Loucy (cell line): Measurements from ENCODE around the gene NUMB.
"Not testable (repeated sequence)": the region's sequence is repeated elsewhere in the genome, so short reads cannot be mapped to it uniquely, and the experiment has no call there.

ENCODE experiments used
- H2AFZ ChIP-seq: fragments of 200-600 bp; sonication (generic); 2 replicates; pipeline ENCODE4 v1.6.0; 2016; ENCODE audit warnings: antibody characterized with exemption, mild to moderate bottlenecking, low read length, moderate library complexity
- H3F3A ChIP-seq: fragments of 200-600 bp; 2 replicates; pipeline ENCODE4 v1.6.0; 2016; ENCODE audit warnings: antibody characterized with exemption, low read depth, mild to moderate bottlenecking
- H3K27me3 ChIP-seq: fragments of 200-600 bp; sonication (generic); 2 replicates; pipeline ENCODE4 v1.6.1; 2014; ENCODE audit warnings: low read length, mild to moderate bottlenecking; ENCODE audit not compliant: insufficient read depth, poor library complexity, severe bottlenecking
- H3K36me3 ChIP-seq: fragments of 200-600 bp; sonication (generic); 2 replicates; pipeline ENCODE4 v1.6.1; 2016; ENCODE audit warnings: low read length; ENCODE audit not compliant: insufficient read depth
- H3K4me1 ChIP-seq: fragments of 200-600 bp; sonication (generic); 2 replicates; pipeline ENCODE4 v1.5.1; 2014; ENCODE audit warnings: low read length, mild to moderate bottlenecking; ENCODE audit not compliant: insufficient read depth, poor library complexity, severe bottlenecking
- H3K4me2 ChIP-seq: fragments of 200-600 bp; sonication (generic); 2 replicates; pipeline ENCODE4 v1.6.0; 2014; ENCODE audit warnings: antibody characterized with exemption, low read length, low read depth, mild to moderate bottlenecking; ENCODE audit not compliant: poor library complexity, severe bottlenecking
- H3K4me3 ChIP-seq: fragments of 200-600 bp; sonication (generic); 2 replicates; pipeline ENCODE4 v1.5.1; 2014; ENCODE audit warnings: low read length, mild to moderate bottlenecking, mixed read lengths; ENCODE audit not compliant: poor library complexity, severe bottlenecking
- H3K79me2 ChIP-seq: fragments of 200-600 bp; sonication (generic); 2 replicates; pipeline ENCODE4 v1.6.1; 2014; ENCODE audit warnings: low read length; ENCODE audit not compliant: insufficient read depth
- H3K9ac ChIP-seq: fragments of 200-600 bp; sonication (generic); 2 replicates; pipeline ENCODE4 v1.6.0; 2014; ENCODE audit warnings: mild to moderate bottlenecking, low read depth, low read length, moderate library complexity; ENCODE audit not compliant: poor library complexity, severe bottlenecking
- H3K9me2 ChIP-seq: fragments of 200-600 bp; sonication (generic); replicated peaks from 2 replicates; pipeline ENCODE4 v1.6.1; 2016; ENCODE audit warnings: low read depth, low read length, mixed read lengths
- H3K9me3 ChIP-seq: fragments of 200-600 bp; sonication (generic); 2 replicates; pipeline ENCODE4 v1.6.1; 2014; ENCODE audit warnings: mild to moderate bottlenecking, antibody characterized with exemption, low read length, low read depth; ENCODE audit not compliant: insufficient read depth
- H4K20me1 ChIP-seq: fragments of 200-600 bp; sonication (generic); 2 replicates; pipeline ENCODE4 v1.6.0; 2014; ENCODE audit warnings: antibody characterized with exemption, low read length, mild to moderate bottlenecking; ENCODE audit not compliant: insufficient read depth, poor library complexity, severe bottlenecking
- CTCF ChIP-seq: fragments of 200-600 bp; sonication (generic); conservative IDR thresholded peaks from 2 replicates; pipeline ENCODE4 v1.5.1; 2014; ENCODE audit warnings: mild to moderate bottlenecking, antibody characterized with exemption, low read length
- EZH2phosphoT487 ChIP-seq: fragments of 200-600 bp; IDR thresholded peaks from 2 replicates; pipeline ENCODE4 v1.6.1; 2018; ENCODE audit warnings: antibody characterized with exemption, mild to moderate bottlenecking, moderate library complexity, borderline replicate concordance

Gene NUMB

GRCh38 chr14:73393375-73393774 is 65.0 kb downstream of the NUMB start:
- TF ChIP-seq CTCF (no peak), EZH2phosphoT487 (no peak)
- H3K4me2 ChIP-seq, result no peak overlapping the region

DNA sequence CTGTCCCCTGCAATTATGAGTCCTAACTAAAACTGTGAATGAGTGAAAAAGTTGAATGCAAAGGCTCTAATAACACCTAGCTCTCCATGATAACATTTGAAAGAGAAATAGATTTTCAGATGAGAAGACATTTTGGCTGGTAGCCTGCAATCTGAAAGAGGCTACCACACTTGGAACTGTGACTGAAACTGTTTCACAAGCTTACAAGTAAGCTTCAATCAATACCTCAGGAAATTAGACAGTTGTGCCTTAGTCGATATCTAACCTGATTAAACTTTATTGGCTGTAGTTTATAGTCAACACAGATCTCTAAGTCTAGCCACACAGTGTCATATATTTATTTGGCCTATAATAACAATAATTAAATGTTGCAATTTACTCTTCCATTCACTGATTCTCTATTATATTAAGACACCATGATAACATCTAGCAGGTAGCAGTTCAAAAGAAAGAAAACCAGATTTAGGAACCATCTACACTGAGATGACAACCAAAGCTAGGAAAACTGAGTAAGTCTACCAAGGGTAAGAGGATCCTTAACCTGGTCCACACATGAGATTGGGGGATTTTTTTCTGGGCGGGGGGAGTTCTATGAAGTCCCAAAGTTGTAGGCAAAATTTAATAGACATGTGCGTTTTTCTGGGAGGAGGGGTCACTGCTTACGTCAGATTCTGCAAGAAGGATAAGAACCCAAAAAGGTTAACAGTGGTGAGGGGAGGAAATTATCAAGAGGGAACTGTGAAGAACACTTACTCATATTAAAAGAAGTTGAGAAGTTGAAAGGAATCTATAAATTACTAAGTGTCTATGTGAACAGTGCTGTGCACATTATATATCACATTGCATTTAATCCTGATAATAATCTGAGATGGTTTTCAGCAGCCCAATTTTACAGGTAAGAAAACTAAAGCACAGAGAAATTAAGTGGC is 65.8 kb downstream of the NUMB start:
- no peak overlapping the region for H3K4me2 ChIP-seq
- no peaks in the 10 kb centered on the region for H4K20me1 ChIP-seq

More at GRCh38 chr14:73393375-73393774, 65.0 kb downstream of the NUMB start:
- H2AFZ ChIP-seq, result no peak overlapping the region
- no peaks in the 10 kb centered on the region for H3F3A ChIP-seq
- H3K4me3 ChIP-seq, result no peak overlapping the region
- no peaks in the 10 kb centered on the region for H3K27me3 ChIP-seq
- peaks cover 13% of the 10 kb centered on the region for H3K79me2 ChIP-seq
- no peaks in the 10 kb centered on the region for H4K20me1 ChIP-seq
- H3K9me2 ChIP-seq, result no peaks in the 10 kb centered on the region
- H3K36me3 ChIP-seq, result no peaks in the 10 kb centered on the region
- H3K4me1 ChIP-seq, result no peaks in the 10 kb centered on the region
- no peak overlapping the region for H3K9ac ChIP-seq
- H3K9me3 ChIP-seq, result no peaks in the 10 kb centered on the region

GRCh38 chr14:73387860-73388259 is 70.5 kb downstream of the NUMB start:
- H3F3A ChIP-seq, result not testable (repeated sequence)

More for the DNA sequence above, 65.8 kb downstream of the NUMB start:
- Histone ChIP-seq H3K36me3 (no peaks in the 10 kb centered on the region), H3K4me1 (no peaks in the 10 kb centered on the region), H3K4me3 (no peak overlapping the region), H3K27me3 (no peaks in the 10 kb centered on the region), H2AFZ (no peak overlapping the region), H3K9ac (no peak overlapping the region), H3F3A (no peaks in the 10 kb centered on the region), H3K9me2 (no peaks in the 10 kb centered on the region), H3K79me2 (peaks cover 10% of the 10 kb centered on the region; the same call in 1 of the 2 replicates), H3K9me3 (no peaks in the 10 kb centered on the region)
- TF ChIP-seq EZH2phosphoT487, result no peak
- no peak for TF ChIP-seq CTCF

GRCh38 chr14:73386342-73386741 is 72.0 kb downstream of the NUMB start:
- no peaks in the 10 kb centered on the region for H4K20me1 ChIP-seq
- H3K4me1 ChIP-seq, result no peaks in the 10 kb centered on the region

More at GRCh38 chr14:73387860-73388259, 70.5 kb downstream of the NUMB start:
- not testable (repeated sequence) for H3K36me3 ChIP-seq, H3K4me2 ChIP-seq, H3K9ac ChIP-seq, H4K20me1 ChIP-seq, H3K9me3 ChIP-seq, H3K79me2 ChIP-seq, H3K4me1 ChIP-seq, H3K9me2 ChIP-seq, H3K4me3 ChIP-seq, H3K27me3 ChIP-seq, H2AFZ ChIP-seq

More at GRCh38 chr14:73386342-73386741, 72.0 kb downstream of the NUMB start:
- Histone ChIP-seq H2AFZ (no peak overlapping the region), H3K4me3 (no peak overlapping the region), H3K9me2 (no peaks in the 10 kb centered on the region), H3K9me3 (no peaks in the 10 kb centered on the region; the same call in 1 of the 2 replicates), H3K36me3 (no peaks in the 10 kb centered on the region), H3K9ac (no peak overlapping the region), H3K79me2 (no peaks in the 10 kb centered on the region), H3K27me3 (no peaks in the 10 kb centered on the region), H3K4me2 (no peak overlapping the region), H3F3A (no peaks in the 10 kb centered on the region)
- TF ChIP-seq EZH2phosphoT487, result no peak
- no peak for TF ChIP-seq CTCF
